HCT116 (cell line): ENCODE measurements around the gene ADARB2. TPM values are rescaled to one million over a fixed set of nuclear protein-coding genes. Genes with fewer than 3 reads are reported as not detected.

Experiments
- ATAC-seq: fragments of 200-7000 bp; cut with Tn5 transposase; 2 replicates; pipeline ENCODE4 v1.9.1; 2020; ENCODE audit warnings: mild to moderate bottlenecking, moderate library complexity
- BruUV-seq: library from RNA; stranded (reverse); fragments of 400-500 nt; replicated peaks from 2 replicates; lab custom pipeline; 2021; lab: Mats Ljungman, UMichigan
- CTCF ChIA-PET: fragments of 300-600 bp; sonication (Branson Sonifier 250); formaldehyde crosslinking; loops from one replicate; lab custom pipeline; 2021; ENCODE audit warnings: antibody characterized with exemption; lab: Charles Lee
- POLR2A ChIA-PET: fragments of 300-600, 350-600 bp; sonication (Branson Sonifier 250); formaldehyde crosslinking; loops from one replicate; lab custom pipeline; 2021; ENCODE audit warnings: antibody characterized with exemption; lab: Charles Lee
- RAD21 ChIA-PET, 2 experiments: fragments of 300-600 bp; sonication (Branson Sonifier 250); formaldehyde crosslinking; loops; one replicate each; lab custom pipeline; 2023; ENCODE audit warnings: low total read pairs in 2 of 2; ENCODE audit not compliant: uncharacterized antibody in 2 of 2, unreplicated experiment in 2 of 2, low non-redundant PET in 1 of 2; lab: Charles Lee
- DNase-seq: peaks from one replicate; pipeline ENCODE4 v3.0.0-alpha.2; 2010; ENCODE audit warnings: low read depth, low spot score
- H2AFZ ChIP-seq: fragments of 200-600 bp; shearing (Covaris generic), sonication (generic); 2 replicates; pipeline ENCODE4 v1.6.1; 2017; ENCODE audit warnings: low read depth, mixed run types, mixed read lengths, antibody characterized with exemption, low read length; ENCODE audit not compliant: poor library complexity, severe bottlenecking
- H3K27ac ChIP-seq: 2 replicates; pipeline ENCODE4 v1.5.1; 2012; ENCODE audit warnings: low read depth, low read length
- H3K27me3 ChIP-seq: fragments of 200-600 bp; sonication (generic); 2 replicates; pipeline ENCODE4 v1.6.1; 2016; ENCODE audit warnings: mixed run types, low read length, mixed read lengths; ENCODE audit not compliant: insufficient read depth
- H3K36me3 ChIP-seq, 2 experiments: fragments of 200-500 bp in 1 of 2; fragments of 200-600 bp in 1 of 2; sonication (Bioruptor generic) in 1 of 2; sonication (generic) in 1 of 2; 2 replicates each; pipeline versions ENCODE4 v1.5.1 to v1.6.1; 2014 to 2016; ENCODE audit warnings: low read length in 2 of 2, inconsistent platforms in 1 of 2, mixed read lengths in 1 of 2, mixed run types in 1 of 2; ENCODE audit not compliant: insufficient read depth in 2 of 2, control insufficient read depth in 1 of 2
- H3K4me1 ChIP-seq, 2 experiments: fragments of 200-600 bp in 1 of 2; sonication (generic) in 1 of 2; 2 replicates each; pipeline versions ENCODE4 v1.5.1 to v1.6.1; 2012 to 2017; ENCODE audit warnings: low read length in 2 of 2, inconsistent platforms in 1 of 2, mild to moderate bottlenecking in 1 of 2, mixed read lengths in 1 of 2, mixed run types in 1 of 2, moderate library complexity in 1 of 2; ENCODE audit not compliant: insufficient read depth in 2 of 2, control insufficient read depth in 1 of 2
- H3K4me2 ChIP-seq: fragments of 200-600 bp; sonication (generic); 2 replicates; pipeline ENCODE4 v1.6.1; 2017; ENCODE audit warnings: mixed run types, low read length, mixed read lengths
- H3K4me3 ChIP-seq, 2 experiments: fragments of 200-600 bp in 1 of 2; sonication (generic) in 1 of 2; replicated peaks in 1 of 2; 2 replicates each; pipeline ENCODE4 v1.5.1; 2011 to 2016; ENCODE audit warnings: low read length in 2 of 2, control low read depth in 1 of 2, low read depth in 1 of 2, mild to moderate bottlenecking in 1 of 2, mixed read lengths in 1 of 2, mixed run types in 1 of 2
- H3K79me2 ChIP-seq: fragments of 200-600 bp; sonication (generic); 2 replicates; pipeline ENCODE4 v1.6.1; 2017; ENCODE audit warnings: mild to moderate bottlenecking, mixed run types, low read length, moderate library complexity, mixed read lengths; ENCODE audit not compliant: insufficient read depth
- H3K9ac ChIP-seq: fragments of 200-600 bp; sonication (generic); 2 replicates; pipeline ENCODE4 v1.6.1; 2016; ENCODE audit warnings: low read length, mixed read lengths
- H3K9me2 ChIP-seq: fragments of 200-600 bp; sonication (generic), shearing (Covaris generic); 2 replicates; pipeline ENCODE4 v1.6.1; 2017; ENCODE audit warnings: mixed run types, mild to moderate bottlenecking, moderate library complexity; ENCODE audit not compliant: insufficient read depth
- H3K9me3 ChIP-seq, 2 experiments: fragments of 200-500 bp in 1 of 2; fragments of 200-600 bp in 1 of 2; sonication (Bioruptor generic) in 1 of 2; sonication (generic) in 1 of 2; 2 replicates each; pipeline ENCODE4 v1.6.1; 2014 to 2017; ENCODE audit warnings: low read length in 2 of 2, mixed read lengths in 2 of 2, inconsistent platforms in 1 of 2, low read depth in 1 of 2, mild to moderate bottlenecking in 1 of 2, mixed run types in 1 of 2, moderate library complexity in 1 of 2; ENCODE audit not compliant: control insufficient read depth in 1 of 2, insufficient read depth in 1 of 2
- H4K20me1 ChIP-seq: fragments of 200-600 bp; sonication (generic), shearing (Covaris generic); 2 replicates; pipeline ENCODE4 v1.6.1; 2017; ENCODE audit warnings: mixed run types, mild to moderate bottlenecking, moderate library complexity; ENCODE audit not compliant: insufficient read depth
- EZH2phosphoT487 ChIP-seq: fragments of 200-600 bp; IDR thresholded peaks from 2 replicates; pipeline ENCODE4 v1.6.1; 2018; ENCODE audit warnings: antibody characterized with exemption, borderline replicate concordance
- SRF ChIP-seq: IDR thresholded peaks from 2 replicates; pipeline ENCODE4 v1.6.1; 2012; ENCODE audit warnings: low read depth
- YY1 ChIP-seq: IDR thresholded peaks from 2 replicates; pipeline ENCODE4 v1.6.1; 2011; ENCODE audit warnings: low read length, low read depth, moderate library complexity, mild to moderate bottlenecking; ENCODE audit not compliant: insufficient replicate concordance; ENCODE audit errors: extremely low read depth
- intact Hi-C: fragments of 100-400 bp; cut with micrococcal nuclease; formaldehyde crosslinking; loops from 2 replicates; pipeline ENCODE4 v1.10.0; 2022
- total RNA-seq: library from RNA; stranded (reverse); gene quantifications from one replicate; pipeline ENCODE4 v1.2.1, GENCODE V29; 2021; ENCODE audit not compliant: unreplicated experiment
- TF ChIP-seq, protein P1 (sequence below): IDR thresholded peaks from 2 replicates; pipeline ENCODE4 v1.6.1; 2012; ENCODE audit warnings: low read depth
- TF ChIP-seq, protein P2 (sequence below), 3 experiments: fragments of 200-600 bp in 1 of 3; sonication (generic) in 1 of 3; IDR thresholded peaks in 2 of 3; conservative IDR thresholded peaks in 1 of 3; 2 replicates each; pipeline ENCODE4 v1.5.1; 2012 to 2017; ENCODE audit warnings: low read depth in 2 of 3, low read length in 2 of 3, antibody characterized with exemption in 1 of 3, borderline replicate concordance in 1 of 3, control low read depth in 1 of 3, mild to moderate bottlenecking in 1 of 3, mixed read lengths in 1 of 3, mixed run types in 1 of 3, moderate library complexity in 1 of 3; ENCODE audit not compliant: insufficient read depth in 1 of 3

The ADARB2 gene
- total RNA-seq, 1 experiment from 2014 or later = not detected

DNA sequence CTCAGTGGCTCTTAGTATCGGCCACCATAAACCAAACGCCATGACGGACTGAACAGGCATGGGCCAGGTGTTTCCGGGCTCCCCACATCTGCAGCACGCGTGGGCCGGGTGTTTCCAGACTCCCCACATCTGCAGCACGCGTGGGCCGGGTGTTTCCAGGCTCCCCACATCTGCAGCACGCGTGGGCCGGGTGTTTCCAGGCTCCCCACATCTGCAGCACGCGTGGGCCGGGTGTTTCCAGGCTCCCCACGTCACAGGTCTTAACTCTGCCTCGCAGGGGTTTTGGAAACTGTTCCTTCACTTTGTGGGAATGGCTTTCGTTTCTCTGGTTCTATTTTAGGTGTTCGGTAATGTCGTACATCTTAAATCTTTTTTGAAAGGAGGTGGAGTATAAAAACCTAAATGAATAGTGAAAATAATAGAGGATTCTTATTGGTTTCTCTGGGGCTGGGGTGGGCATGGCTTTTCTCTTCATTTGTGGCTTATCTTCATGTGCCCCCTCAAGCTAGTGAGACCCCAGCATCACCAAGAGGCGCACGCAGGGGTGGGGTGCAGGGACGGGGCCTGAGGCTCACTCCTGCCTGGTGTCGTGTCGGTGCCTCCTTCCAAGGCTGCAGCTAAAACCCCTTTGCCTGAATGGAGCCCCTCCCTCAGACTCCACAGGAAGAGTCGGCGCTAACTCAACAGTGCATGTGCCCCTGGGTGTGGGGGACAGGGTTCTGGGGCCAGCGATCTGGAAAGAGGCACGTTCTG, 554.9 kb downstream of the ADARB2 start (continued):
- TF ChIP-seq, protein P1, sequence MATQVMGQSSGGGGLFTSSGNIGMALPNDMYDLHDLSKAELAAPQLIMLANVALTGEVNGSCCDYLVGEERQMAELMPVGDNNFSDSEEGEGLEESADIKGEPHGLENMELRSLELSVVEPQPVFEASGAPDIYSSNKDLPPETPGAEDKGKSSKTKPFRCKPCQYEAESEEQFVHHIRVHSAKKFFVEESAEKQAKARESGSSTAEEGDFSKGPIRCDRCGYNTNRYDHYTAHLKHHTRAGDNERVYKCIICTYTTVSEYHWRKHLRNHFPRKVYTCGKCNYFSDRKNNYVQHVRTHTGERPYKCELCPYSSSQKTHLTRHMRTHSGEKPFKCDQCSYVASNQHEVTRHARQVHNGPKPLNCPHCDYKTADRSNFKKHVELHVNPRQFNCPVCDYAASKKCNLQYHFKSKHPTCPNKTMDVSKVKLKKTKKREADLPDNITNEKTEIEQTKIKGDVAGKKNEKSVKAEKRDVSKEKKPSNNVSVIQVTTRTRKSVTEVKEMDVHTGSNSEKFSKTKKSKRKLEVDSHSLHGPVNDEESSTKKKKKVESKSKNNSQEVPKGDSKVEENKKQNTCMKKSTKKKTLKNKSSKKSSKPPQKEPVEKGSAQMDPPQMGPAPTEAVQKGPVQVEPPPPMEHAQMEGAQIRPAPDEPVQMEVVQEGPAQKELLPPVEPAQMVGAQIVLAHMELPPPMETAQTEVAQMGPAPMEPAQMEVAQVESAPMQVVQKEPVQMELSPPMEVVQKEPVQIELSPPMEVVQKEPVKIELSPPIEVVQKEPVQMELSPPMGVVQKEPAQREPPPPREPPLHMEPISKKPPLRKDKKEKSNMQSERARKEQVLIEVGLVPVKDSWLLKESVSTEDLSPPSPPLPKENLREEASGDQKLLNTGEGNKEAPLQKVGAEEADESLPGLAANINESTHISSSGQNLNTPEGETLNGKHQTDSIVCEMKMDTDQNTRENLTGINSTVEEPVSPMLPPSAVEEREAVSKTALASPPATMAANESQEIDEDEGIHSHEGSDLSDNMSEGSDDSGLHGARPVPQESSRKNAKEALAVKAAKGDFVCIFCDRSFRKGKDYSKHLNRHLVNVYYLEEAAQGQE = no peak
- TF ChIP-seq, protein P2, sequence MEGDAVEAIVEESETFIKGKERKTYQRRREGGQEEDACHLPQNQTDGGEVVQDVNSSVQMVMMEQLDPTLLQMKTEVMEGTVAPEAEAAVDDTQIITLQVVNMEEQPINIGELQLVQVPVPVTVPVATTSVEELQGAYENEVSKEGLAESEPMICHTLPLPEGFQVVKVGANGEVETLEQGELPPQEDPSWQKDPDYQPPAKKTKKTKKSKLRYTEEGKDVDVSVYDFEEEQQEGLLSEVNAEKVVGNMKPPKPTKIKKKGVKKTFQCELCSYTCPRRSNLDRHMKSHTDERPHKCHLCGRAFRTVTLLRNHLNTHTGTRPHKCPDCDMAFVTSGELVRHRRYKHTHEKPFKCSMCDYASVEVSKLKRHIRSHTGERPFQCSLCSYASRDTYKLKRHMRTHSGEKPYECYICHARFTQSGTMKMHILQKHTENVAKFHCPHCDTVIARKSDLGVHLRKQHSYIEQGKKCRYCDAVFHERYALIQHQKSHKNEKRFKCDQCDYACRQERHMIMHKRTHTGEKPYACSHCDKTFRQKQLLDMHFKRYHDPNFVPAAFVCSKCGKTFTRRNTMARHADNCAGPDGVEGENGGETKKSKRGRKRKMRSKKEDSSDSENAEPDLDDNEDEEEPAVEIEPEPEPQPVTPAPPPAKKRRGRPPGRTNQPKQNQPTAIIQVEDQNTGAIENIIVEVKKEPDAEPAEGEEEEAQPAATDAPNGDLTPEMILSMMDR (IDR thresholded peaks at IDR 0.05 in 2 of 3, conservative IDR thresholded peaks at IDR 0.05 in 1 of 3; ENCODE audit: borderline replicate concordance in 1 of 3, insufficient read depth in 1 of 3, low read depth in 2 of 3, low read length in 2 of 3) = no peak
- TF ChIP-seq EZH2phosphoT487 (no peak), YY1 (no peak)

DNA sequence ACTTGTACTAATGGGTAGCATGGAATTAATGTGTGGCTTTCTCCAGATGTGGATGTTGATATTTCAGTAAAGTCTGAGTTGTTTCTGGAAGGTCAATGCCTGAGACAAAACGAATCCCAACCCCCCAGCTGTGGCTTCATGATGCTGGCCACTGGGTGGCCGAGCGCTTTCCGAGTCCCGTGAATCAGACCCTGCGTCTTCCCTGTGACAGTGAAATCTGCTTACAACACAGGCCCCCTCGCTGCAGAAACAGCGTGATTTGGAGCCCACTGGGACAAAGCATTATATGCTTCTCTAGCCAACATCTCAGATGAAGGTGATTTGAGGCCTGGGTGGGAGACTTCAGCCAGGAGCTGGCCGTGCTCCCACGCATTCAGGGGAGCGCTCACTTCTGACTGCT, 556.5 kb downstream of the ADARB2 start:
- TF ChIP-seq, protein P2 (IDR thresholded peaks at IDR 0.05 in 2 of 3, conservative IDR thresholded peaks at IDR 0.05 in 1 of 3; ENCODE audit: borderline replicate concordance in 1 of 3, insufficient read depth in 1 of 3, low read depth in 2 of 3, low read length in 2 of 3) = peak in 2 of 3 experiments; percentile 17 to 31; a peak in 2 of 6 replicates
- no peak for TF ChIP-seq SRF
- H3K9me2 ChIP-seq = no peaks in the 10 kb centered on the region
- H4K20me1 ChIP-seq = no peaks in the 10 kb centered on the region
- H3K4me1 ChIP-seq = no peaks in the 10 kb centered on the region
- H3K79me2 ChIP-seq = no peaks in the 10 kb centered on the region
- no peaks in the 10 kb centered on the region for H3K9me3 ChIP-seq
- H3K27me3 ChIP-seq = peaks cover 29% of the 10 kb centered on the region
- H3K27ac ChIP-seq = no peak overlapping the region
- no peak overlapping the region for H3K4me2 ChIP-seq
- peak; percentile 77 for ATAC-seq
- no peak for DNase-seq
- BruUV-seq = no TSS peak
- H3K9ac ChIP-seq = no peak overlapping the region
- no peak overlapping the region for H2AFZ ChIP-seq
- CTCF ChIA-PET = no interaction called here
- POLR2A ChIA-PET = no interaction called here
- RAD21 ChIA-PET = no interaction called here
- intact Hi-C loops = no loop called here
- H3K36me3 ChIP-seq = no peaks in the 10 kb centered on the region
- no peak overlapping the region for H3K4me3 ChIP-seq
